Measurements from ENCODE around the gene ALKBH3.

ALKBH3 gene

GRCh38 chr11:43959321-43959995 is 78.8 kb downstream of the ALKBH3 start:
- H3K4me3 ChIP-seq (ENCODE audit: low read depth, low read length): no peak overlapping the region

- no peak overlapping the region for H3K4me3 ChIP-seq (ENCODE audit: low read depth, low read length)
These were observed 82.0 kb downstream of the ALKBH3 start for GRCh38 chr11:43962383-43963278.

- no peak overlapping the region for H3K4me3 ChIP-seq (ENCODE audit: low read depth, low read length)
These were observed 82.6 kb downstream of the ALKBH3 start for GRCh38 chr11:43963279-43963620.

GRCh38 chr11:43967661-43968060 is 87.0 kb downstream of the ALKBH3 start:
- no peak overlapping the region for H3K4me3 ChIP-seq (ENCODE audit: low read depth, low read length)

- no peak overlapping the region for H3K4me3 ChIP-seq (ENCODE audit: low read depth, low read length)
These were observed 88.1 kb downstream of the ALKBH3 start for GRCh38 chr11:43968719-43969118.

- H3K4me3 ChIP-seq (ENCODE audit: low read depth, low read length): no peak overlapping the region
These were observed 88.9 kb downstream of the ALKBH3 start for GRCh38 chr11:43969543-43969942.

All from iPS-11a (cell line).